LNCAP (cell line): ENCODE measurements around the gene GAD2.

ENCODE experiments used
- TF ChIP-seq, protein P1 (sequence below): fragments of 450-650 bp; IDR thresholded peaks from 2 replicates; pipeline ENCODE4 v1.5.1; 2017; ENCODE audit warnings: mild to moderate bottlenecking

GAD2 gene

DNA sequence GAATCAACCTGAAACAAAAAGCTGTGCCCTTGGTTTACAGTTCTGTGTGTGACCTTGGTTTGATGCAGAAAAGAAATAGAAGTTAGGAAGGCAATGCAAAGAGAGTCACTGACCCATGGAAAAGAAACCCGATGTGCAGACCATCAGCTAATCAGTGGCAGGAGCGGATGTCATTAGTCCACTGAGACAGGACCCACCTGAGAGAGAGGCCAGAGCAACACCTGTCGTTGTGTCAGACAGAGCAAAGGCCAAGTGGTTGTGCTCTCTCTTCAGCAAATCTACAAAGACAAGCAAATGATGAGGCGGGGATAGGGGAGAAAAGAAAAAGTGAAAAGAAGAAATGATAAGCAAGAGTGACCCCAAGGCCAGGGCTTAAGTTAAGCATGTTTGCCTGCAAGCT lies 8.7 kb downstream of the GAD2 start:
- TF ChIP-seq, protein P1, sequence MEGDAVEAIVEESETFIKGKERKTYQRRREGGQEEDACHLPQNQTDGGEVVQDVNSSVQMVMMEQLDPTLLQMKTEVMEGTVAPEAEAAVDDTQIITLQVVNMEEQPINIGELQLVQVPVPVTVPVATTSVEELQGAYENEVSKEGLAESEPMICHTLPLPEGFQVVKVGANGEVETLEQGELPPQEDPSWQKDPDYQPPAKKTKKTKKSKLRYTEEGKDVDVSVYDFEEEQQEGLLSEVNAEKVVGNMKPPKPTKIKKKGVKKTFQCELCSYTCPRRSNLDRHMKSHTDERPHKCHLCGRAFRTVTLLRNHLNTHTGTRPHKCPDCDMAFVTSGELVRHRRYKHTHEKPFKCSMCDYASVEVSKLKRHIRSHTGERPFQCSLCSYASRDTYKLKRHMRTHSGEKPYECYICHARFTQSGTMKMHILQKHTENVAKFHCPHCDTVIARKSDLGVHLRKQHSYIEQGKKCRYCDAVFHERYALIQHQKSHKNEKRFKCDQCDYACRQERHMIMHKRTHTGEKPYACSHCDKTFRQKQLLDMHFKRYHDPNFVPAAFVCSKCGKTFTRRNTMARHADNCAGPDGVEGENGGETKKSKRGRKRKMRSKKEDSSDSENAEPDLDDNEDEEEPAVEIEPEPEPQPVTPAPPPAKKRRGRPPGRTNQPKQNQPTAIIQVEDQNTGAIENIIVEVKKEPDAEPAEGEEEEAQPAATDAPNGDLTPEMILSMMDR: no peak

DNA sequence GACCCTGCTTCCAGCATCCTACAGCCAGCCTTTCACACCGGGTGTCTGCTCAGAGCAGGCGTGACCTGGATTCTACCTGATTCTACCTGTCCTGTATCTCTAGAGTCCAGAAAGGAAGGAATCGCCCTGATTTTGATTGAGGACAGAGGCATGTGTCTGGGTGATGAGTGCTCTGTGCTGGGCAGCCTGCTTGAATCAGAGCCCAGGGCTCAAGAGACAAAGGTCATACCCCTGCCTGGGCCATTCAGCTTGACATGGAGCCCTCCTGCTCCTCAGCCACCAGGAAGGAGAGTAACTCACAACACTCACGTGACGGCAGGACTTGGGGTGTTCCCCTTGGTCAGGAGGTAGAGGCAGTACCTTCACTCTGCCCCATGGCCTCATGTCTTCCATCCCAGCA lies 11.2 kb downstream of the GAD2 start:
- TF ChIP-seq, protein P1: no peak

DNA sequence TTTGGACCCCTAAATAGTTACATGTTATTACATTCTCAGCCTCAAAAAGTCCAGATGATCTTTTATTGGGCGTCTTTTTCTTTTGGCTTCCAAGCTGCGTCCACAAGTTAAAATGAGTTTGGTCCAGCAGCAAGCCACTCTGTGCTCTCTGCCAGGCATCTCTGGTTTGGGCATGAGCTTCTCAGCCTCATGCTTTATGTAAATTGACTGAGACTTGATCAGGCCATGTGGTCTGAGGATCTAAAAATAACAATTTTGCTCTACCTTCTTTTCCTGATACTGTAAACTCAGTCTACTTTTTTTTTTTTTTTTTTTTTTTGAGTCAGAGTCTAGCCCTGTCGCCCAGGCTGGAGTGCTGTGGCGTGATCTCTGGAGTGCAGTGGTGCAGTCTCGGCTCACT lies 15.6 kb downstream of the GAD2 start:
- TF ChIP-seq, protein P1: no peak

DNA sequence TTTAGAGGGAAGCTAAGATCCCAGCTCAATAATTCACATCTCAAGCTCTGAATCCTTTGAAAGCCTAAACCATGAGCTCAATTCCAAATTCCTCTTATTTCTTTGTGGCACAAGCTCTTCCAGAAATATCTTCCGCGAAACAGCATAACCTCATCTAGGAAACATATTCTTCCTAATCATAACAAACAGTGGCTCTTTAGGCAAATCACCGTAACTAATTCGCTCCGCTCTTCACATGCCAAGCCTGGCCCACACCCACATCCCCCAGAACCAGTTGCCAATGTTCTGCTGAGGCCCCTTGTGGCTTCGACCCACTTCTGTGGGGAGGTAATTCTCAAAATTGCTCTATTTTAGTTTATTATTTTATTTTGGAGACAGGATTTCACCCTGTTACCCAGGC lies 19.2 kb downstream of the GAD2 start:
- TF ChIP-seq, protein P1: no peak

GRCh38 chr10:26238378-26238777 lies 21.8 kb downstream of the GAD2 start:
- TF ChIP-seq, protein P1: no peak

DNA sequence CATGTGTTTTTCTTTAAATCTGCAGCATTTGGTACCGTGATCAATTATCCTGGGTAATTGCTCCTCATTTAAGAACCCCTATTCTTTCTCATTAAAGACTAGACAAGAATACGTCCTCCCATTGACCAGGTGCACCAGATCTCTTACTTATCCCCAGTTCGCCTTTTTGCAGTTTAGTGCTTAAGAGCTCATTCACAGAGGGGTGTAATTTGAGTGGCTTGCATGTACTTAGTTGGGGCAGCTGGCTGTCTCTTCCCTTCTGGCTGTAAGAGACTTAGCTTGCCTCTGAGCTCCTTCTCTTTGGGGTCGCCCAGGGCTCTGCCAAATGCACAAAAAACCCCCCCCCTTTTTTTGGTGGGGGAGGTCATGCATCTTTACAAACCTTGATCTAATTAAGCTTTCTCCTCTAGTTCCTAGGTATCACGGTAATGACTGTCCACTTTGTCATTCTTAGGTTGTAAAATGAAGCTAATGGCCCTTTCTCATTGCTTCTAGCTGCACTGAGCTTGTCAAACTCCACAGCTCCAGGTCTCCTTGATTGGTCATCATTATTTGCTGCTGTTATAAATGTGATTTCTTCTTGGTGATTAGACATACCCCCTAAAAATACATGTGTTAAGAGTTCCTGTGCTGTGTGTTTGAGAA lies 26.3 kb downstream of the GAD2 start:
- TF ChIP-seq, protein P1: no peak

DNA sequence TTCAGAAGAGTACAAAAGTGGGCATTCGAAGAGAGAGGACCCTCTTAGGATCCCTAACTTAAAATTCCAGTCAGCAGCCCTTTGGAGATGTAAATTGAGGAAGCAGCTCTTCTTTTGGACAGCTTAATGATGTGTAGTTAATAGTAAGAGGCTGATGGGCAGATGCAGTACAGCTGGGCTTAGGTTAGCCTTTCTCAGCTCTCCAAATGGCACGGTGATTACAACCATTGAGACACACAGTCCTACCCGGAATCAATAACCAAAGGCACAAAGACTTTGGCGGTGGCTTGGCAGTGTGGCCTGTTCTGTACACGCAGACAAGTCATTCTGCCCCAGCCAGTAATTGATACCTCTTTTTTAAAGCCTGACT lies 26.8 kb downstream of the GAD2 start:
- TF ChIP-seq, protein P1: no peak

DNA sequence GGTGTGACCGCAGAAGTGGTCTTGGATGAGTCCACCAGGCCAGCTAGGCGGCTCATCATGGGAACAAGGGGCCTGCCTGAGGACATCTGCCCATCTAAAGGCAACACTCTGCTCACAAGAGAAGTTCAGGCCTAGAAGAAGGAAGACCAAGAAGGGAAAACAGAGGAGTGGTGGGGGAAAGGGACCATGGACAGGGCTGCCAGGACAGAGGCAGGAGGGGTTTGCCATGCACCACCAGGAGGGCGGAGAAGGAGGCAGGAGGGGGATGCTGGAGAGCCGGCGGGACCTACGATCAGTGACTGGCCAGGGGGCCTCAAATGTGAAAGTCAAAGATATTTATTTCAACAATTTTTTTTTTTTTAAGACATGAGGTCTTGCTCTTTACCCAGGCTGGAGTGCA lies 33.1 kb downstream of the GAD2 start:
- TF ChIP-seq, protein P1: no peak
